ENCODE results near the gene PLXND1. TPM values are rescaled to one million over a fixed set of nuclear protein-coding genes. Genes with fewer than 3 reads are reported as not detected.
A peak's percentile ranks its signal among the peaks of the same experiment; 100 is the strongest.
"Not testable (repeated sequence)": the region's sequence is repeated elsewhere in the genome, so short reads cannot be mapped to it uniquely, and the experiment has no call there.

Gene PLXND1
- polyA plus RNA-seq, 4 donors, result 120 to 148 (median 124) TPM

GRCh38 chr3:129554356-129555152 lies 51.9 kb downstream of the PLXND1 start:
- DNase-seq (ENCODE audit: low read depth in 4 of 4, low spot score in 3 of 4), result no peak

GRCh38 chr3:129553719-129554118 lies 52.8 kb downstream of the PLXND1 start:
- no peak for DNase-seq (ENCODE audit: low read depth in 4 of 4, low spot score in 3 of 4)

- DNase-seq (ENCODE audit: low read depth in 4 of 4, low spot score in 3 of 4), result no peak
These were observed 53.3 kb downstream of the PLXND1 start for GRCh38 chr3:129553171-129553570.

GRCh38 chr3:129552287-129553050 lies 54.0 kb downstream of the PLXND1 start:
- DNase-seq (ENCODE audit: low read depth in 4 of 4, low spot score in 3 of 4), result no peak

GRCh38 chr3:129549805-129550204 lies 56.7 kb downstream of the PLXND1 start:
- no peak for DNase-seq (ENCODE audit: low read depth in 4 of 4, low spot score in 3 of 4)

- no peak for DNase-seq (ENCODE audit: low read depth in 4 of 4, low spot score in 3 of 4)
These were observed 57.3 kb downstream of the PLXND1 start for GRCh38 chr3:129549006-129549800.

- no peak for DNase-seq (ENCODE audit: low read depth in 4 of 4, low spot score in 3 of 4)
These were observed 58.1 kb downstream of the PLXND1 start for GRCh38 chr3:129548104-129548965.

- DNase-seq (ENCODE audit: low read depth in 4 of 4, low spot score in 3 of 4), result no peak
These were observed 59.2 kb downstream of the PLXND1 start for GRCh38 chr3:129547241-129547640.

- DNase-seq (ENCODE audit: low read depth in 4 of 4, low spot score in 3 of 4), result not testable (repeated sequence)
These were observed 60.5 kb downstream of the PLXND1 start for GRCh38 chr3:129545951-129546350.

GRCh38 chr3:129543999-129544398 lies 62.5 kb downstream of the PLXND1 start:
- DNase-seq (ENCODE audit: low read depth in 4 of 4, low spot score in 3 of 4), result no peak

- DNase-seq (ENCODE audit: low read depth in 4 of 4, low spot score in 3 of 4), result no peak
These were observed 63.2 kb downstream of the PLXND1 start, which contains the start of gene H1-8 for GRCh38 chr3:129543156-129543790. TSS of gene H1-8 (plus strand) at chr3:129543175. CDS start at chr3:129543219, 44 bp downstream.

- DNase-seq (ENCODE audit: low read depth in 4 of 4, low spot score in 3 of 4), result no peak
These were observed 63.7 kb downstream of the PLXND1 start for GRCh38 chr3:129542747-129543146.

- no peak for DNase-seq (ENCODE audit: low read depth in 4 of 4, low spot score in 3 of 4)
These were observed 65.5 kb downstream of the PLXND1 start for GRCh38 chr3:129540776-129541516.

- DNase-seq (ENCODE audit: low read depth in 4 of 4, low spot score in 3 of 4), result no peak
These were observed 67.3 kb downstream of the PLXND1 start for GRCh38 chr3:129539206-129539605.

- no peak for DNase-seq (ENCODE audit: low read depth in 4 of 4, low spot score in 3 of 4)
These were observed 69.7 kb downstream of the PLXND1 start for GRCh38 chr3:129536804-129537203.

- no peak for DNase-seq (ENCODE audit: low read depth in 4 of 4, low spot score in 3 of 4)
These were observed 70.2 kb downstream of the PLXND1 start for GRCh38 chr3:129536374-129536667.

- DNase-seq (ENCODE audit: low read depth in 4 of 4, low spot score in 3 of 4), result no peak
These were observed 71.4 kb downstream of the PLXND1 start for GRCh38 chr3:129535075-129535474.

GRCh38 chr3:129534428-129535027 lies 71.9 kb downstream of the PLXND1 start:
- peak in 1 of 4 donors; percentile 39 for DNase-seq (ENCODE audit: low read depth in 4 of 4, low spot score in 3 of 4)

- no peak for DNase-seq (ENCODE audit: low read depth in 4 of 4, low spot score in 3 of 4)
These were observed 73.1 kb downstream of the PLXND1 start for GRCh38 chr3:129533406-129533805.

Data from left renal pelvis (tissue), 4 donors.